GM12892 (cell line): ENCODE results near the gene MRPL33.

Source experiments
- POLR2A ChIP-seq: IDR thresholded peaks from 2 replicates; pipeline ENCODE4 v1.6.1; 2011; ENCODE audit warnings: low read depth, low read length, control low read depth
- POLR2AphosphoS5 ChIP-seq: IDR thresholded peaks from 2 replicates; pipeline ENCODE4 v1.6.1; 2011; ENCODE audit warnings: low read depth, low read length, control low read depth
- TAF1 ChIP-seq: IDR thresholded peaks from 2 replicates; pipeline ENCODE4 v1.6.1; 2011; ENCODE audit warnings: low read depth, mild to moderate bottlenecking, control low read depth, low read length, borderline replicate concordance

DNA sequence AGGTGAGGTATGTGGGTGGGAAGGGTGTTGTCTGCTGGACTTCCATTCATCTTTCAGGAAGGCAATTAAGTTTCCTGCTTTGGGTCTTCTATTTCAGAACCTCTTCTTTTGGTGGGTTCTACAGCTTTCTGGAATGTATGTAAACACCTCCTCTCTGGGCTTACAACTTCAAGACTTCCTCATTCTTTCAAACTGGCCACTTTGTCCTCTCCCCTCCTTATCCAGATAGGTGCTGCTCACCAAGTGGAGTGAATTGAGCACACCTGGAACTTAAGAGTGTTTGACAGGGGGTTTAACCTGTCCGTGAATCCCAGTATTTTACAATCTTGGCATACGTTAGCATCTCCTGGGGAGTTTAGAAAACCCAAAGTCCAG, 5.2 kb upstream of the MRPL33 start:
- no peak for TF ChIP-seq POLR2AphosphoS5
- TF ChIP-seq POLR2A: no peak
- TF ChIP-seq TAF1: no peak
